Heart right ventricle (tissue), 16 donors: Measurements from ENCODE around the gene LRMDA. TPM values are rescaled to one million over a fixed set of nuclear protein-coding genes. Genes with fewer than 3 reads are reported as not detected.

ENCODE experiments used
- ATAC-seq, 8 donors: fragments of 200-7000 bp; cut with Tn5 transposase; one replicate each; pipeline ENCODE4 v1.9.1; 2020; ENCODE audit warnings: mild to moderate bottlenecking in 8 of 8, moderate library complexity in 8 of 8, moderate number of reproducible peaks in 1 of 8
- DNase-seq, 2 donors: peaks; one replicate each; pipeline ENCODE4 v3.0.0-alpha.2; 2020
- H3K27ac ChIP-seq, 10 donors: fragments of 200-600 bp; sonication (generic) in 2 of 10; one replicate each; pipeline versions ENCODE4 v1.5.0 to v1.8.0; 2020 to 2022; ENCODE audit warnings: mild to moderate bottlenecking in 3 of 10
- H3K27me3 ChIP-seq, 7 donors: fragments of 200-600 bp; one replicate each; pipeline ENCODE4 v1.8.0; 2021 to 2022; ENCODE audit warnings: mild to moderate bottlenecking in 2 of 7
- H3K36me3 ChIP-seq, 9 donors: fragments of 200-600 bp; sonication (generic) in 1 of 9; one replicate each; pipeline versions ENCODE4 v1.5.0 to v1.8.0; 2020 to 2022; ENCODE audit warnings: mild to moderate bottlenecking in 2 of 9
- H3K4me1 ChIP-seq, 9 donors: fragments of 200-600 bp; sonication (generic) in 1 of 9; one replicate each; pipeline versions ENCODE4 v1.5.0 to v1.8.0; 2020 to 2022; ENCODE audit warnings: mild to moderate bottlenecking in 4 of 9
- H3K4me3 ChIP-seq, 10 donors: fragments of 200-600 bp; sonication (generic) in 2 of 10; one replicate each; pipeline versions ENCODE4 v1.5.0 to v1.8.0; 2020 to 2022; ENCODE audit warnings: mild to moderate bottlenecking in 7 of 10, moderate library complexity in 2 of 10
- H3K9me3 ChIP-seq, 11 donors: fragments of 200-600 bp in 10 of 11; sonication (generic) in 2 of 11; one replicate each; pipeline versions ENCODE4 v1.5.0 to v1.8.0; 2013 to 2022; ENCODE audit warnings: mild to moderate bottlenecking in 2 of 11, control low read depth in 1 of 11, moderate library complexity in 1 of 11
- CTCF ChIP-seq, 9 donors: fragments of 200-600 bp; sonication (generic) in 2 of 9; IDR thresholded peaks; one replicate each; pipeline versions ENCODE4 v1.5.0 to v1.8.0; 2021 to 2022; ENCODE audit warnings: antibody characterized with exemption in 9 of 9, mild to moderate bottlenecking in 5 of 9, moderate library complexity in 1 of 9
- WGBS, 2 donors: extraction: QIAGEN DNeasy Blood & Tissue Kit; methylation state at CpG; one replicate each; pipeline ENCODE4 v1.1.7; 2013; ENCODE audit warnings: inconsistent platforms in 1 of 2; 5-methylcytosine and 5-hydroxymethylcytosine counted together
- intact Hi-C, 10 donors: fragments of 100-400 bp; cut with DNase I; formaldehyde crosslinking; loops; one replicate each; pipeline versions ENCODE4 v1.11.1 to v1.14.2; 2022
- polyA plus RNA-seq, 2 donors: library from polyadenylated mRNA; stranded (reverse); fragments of 200-250 nt; gene quantifications; one replicate each; pipeline ENCODE4 v1.2.3, GENCODE V29; 2013
- total RNA-seq, 10 donors: library from RNA; stranded (reverse); fragmentation: NEBNext Ultra II Directional in 3 of 10; extraction: Animal tissue kit (Norgen Biotek cat#: 25700) in 3 of 10; gene quantifications; one replicate each; pipeline versions ENCODE4 v1.2.1 to v1.2.4, GENCODE V29; 2021 to 2023
- donor health status: Arrhythmogenic right ventricular cardiomyopathy.
- donor health status: ischemic (EF 13 %, LVEDD 7.1; RV severe dilation, severe dysfunction).
- donor health status: healthy with polysubstance abuse.
- donor health status: DM: no; HTN: yes; CAD: no.
- donor health status: DM: no; HTN: no; CAD: no.
- donor health status: ischemic (EF 25% LVEDD 6.9; RV normal size, moderate dysfunction).
- donor health status: ischemic (EF 25% LVEDD 5.7; RV mildly dilated, moderate dysfunction).
- donor health status: healthy.
- donor health status: DM: yes; HTN: yes; CAD: no.
- donor health status: Ischemic cardiomyopathy.
- donor health status: ischemic (EF 35%, LVEDD 5.7; RV mildly dilated, moderate dysfunction).
- donor health status: nonischemic (EF 11% LVEDD 7.7; RV severe dilation, severe dysfunction).
- donor health status: DM: yes; HTN: yes; CAD: no.
- donor health status: PGD.
- donor health status: ischemic (EF 29% LVEDD 5.4; RV normal size, mild dysfunction).
- donor health status: nonischemic (EF 23%, LVEDD 6.1; RV moderate dilation, normal function).

The LRMDA gene
- total and polyA plus RNA-seq, 12 donors: 4.0 to 59.8 (median 12.7) TPM

- H3K4me1 ChIP-seq: no peaks in the 10 kb centered on the region
- ATAC-seq (no peak), DNase-seq (no peak)
- no peak overlapping the region for H3K27ac ChIP-seq
- H3K9me3 ChIP-seq: no peaks in the 10 kb centered on the region
- 86 to 92% methylated on average over 1 of the region's 1 CpG for WGBS, 2 donors
- no peak for TF ChIP-seq CTCF (IDR thresholded peaks at IDR 0.05)
- intact Hi-C loops: no loop called here
- no peak overlapping the region for H3K4me3 ChIP-seq
- H3K27me3 ChIP-seq: no peaks in the 10 kb centered on the region
- no peaks in the 10 kb centered on the region for H3K36me3 ChIP-seq
These were observed 407.1 kb downstream of the LRMDA start for GRCh38 chr10:75838486-75838885.

GRCh38 chr10:75839020-75839419 is 407.6 kb downstream of the LRMDA start:
- no peaks in the 10 kb centered on the region for H3K27me3 ChIP-seq
- no peaks in the 10 kb centered on the region for H3K9me3 ChIP-seq
- no peak for DNase-seq
- H3K4me1 ChIP-seq: no peaks in the 10 kb centered on the region
- no peak overlapping the region for H3K27ac ChIP-seq
- intact Hi-C loops: no loop called here
- no peak for ATAC-seq
- no peaks in the 10 kb centered on the region for H3K36me3 ChIP-seq
- H3K4me3 ChIP-seq: no peak overlapping the region
- WGBS, 2 donors: 96 to 99% methylated on average over 2 of the region's 2 CpGs
- no peak for TF ChIP-seq CTCF (IDR thresholded peaks at IDR 0.05)

- Histone ChIP-seq H3K9me3 (no peaks in the 10 kb centered on the region), H3K36me3 (no peaks in the 10 kb centered on the region), H3K4me1 (peaks cover 0 to 14% (median 5%) of the 10 kb centered on the region in 9 donors), H3K27me3 (no peaks in the 10 kb centered on the region), H3K27ac (no peak overlapping the region), H3K4me3 (no peak overlapping the region)
- no peak for TF ChIP-seq CTCF (IDR thresholded peaks at IDR 0.05)
- intact Hi-C loops: no loop called here
- no peak for DNase-seq
- 91% methylated on average over 3 of the region's 3 CpGs for WGBS, 2 donors
- ATAC-seq: no peak
These were observed 409.8 kb downstream of the LRMDA start for GRCh38 chr10:75841266-75841665.

- Histone ChIP-seq H3K27me3 (no peaks in the 10 kb centered on the region), H3K4me1 (peaks cover 0 to 19% (median 5%) of the 10 kb centered on the region in 9 donors), H3K4me3 (no peak overlapping the region), H3K9me3 (no peaks in the 10 kb centered on the region), H3K36me3 (no peaks in the 10 kb centered on the region), H3K27ac (no peak overlapping the region)
- DNase-seq (no peak), ATAC-seq (peak in 1 of 8 donors; percentile 40)
- WGBS, 2 donors: 54 to 61% methylated on average over 8 of the region's 8 CpGs
- peak in 2 of 9 donors; percentile 10 to 16 for TF ChIP-seq CTCF (IDR thresholded peaks at IDR 0.05)
- intact Hi-C loops: loop anchor here in 1 of 10 donors (5.0 kb wide), 1 partner anchor 1377 kb away; no protein-coding TSS in a partner anchor
These were observed 413.9 kb downstream of the LRMDA start for GRCh38 chr10:75845176-75845947.
